ENCODE results near the gene MEP1B.

DNA sequence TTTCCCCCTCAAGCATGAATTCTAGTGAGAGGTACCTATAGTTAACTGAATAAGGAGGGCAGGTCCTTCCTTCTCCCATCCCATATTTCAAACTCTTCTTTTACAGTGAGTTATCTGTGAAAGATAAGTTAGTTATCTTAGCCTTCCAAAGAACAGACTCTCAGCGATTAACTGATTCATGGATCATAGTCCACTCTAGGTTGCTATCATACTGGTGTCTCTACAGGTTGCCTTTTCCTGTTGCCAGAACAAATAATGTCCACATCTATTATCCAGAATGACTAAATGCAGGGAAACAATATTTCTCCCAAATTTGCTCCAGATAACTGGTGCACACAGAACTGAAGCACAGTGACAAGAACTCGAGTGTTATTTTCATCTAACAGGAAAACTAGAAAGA lies 68.3 kb downstream of the MEP1B start:
- TF ChIP-seq, protein P1, sequence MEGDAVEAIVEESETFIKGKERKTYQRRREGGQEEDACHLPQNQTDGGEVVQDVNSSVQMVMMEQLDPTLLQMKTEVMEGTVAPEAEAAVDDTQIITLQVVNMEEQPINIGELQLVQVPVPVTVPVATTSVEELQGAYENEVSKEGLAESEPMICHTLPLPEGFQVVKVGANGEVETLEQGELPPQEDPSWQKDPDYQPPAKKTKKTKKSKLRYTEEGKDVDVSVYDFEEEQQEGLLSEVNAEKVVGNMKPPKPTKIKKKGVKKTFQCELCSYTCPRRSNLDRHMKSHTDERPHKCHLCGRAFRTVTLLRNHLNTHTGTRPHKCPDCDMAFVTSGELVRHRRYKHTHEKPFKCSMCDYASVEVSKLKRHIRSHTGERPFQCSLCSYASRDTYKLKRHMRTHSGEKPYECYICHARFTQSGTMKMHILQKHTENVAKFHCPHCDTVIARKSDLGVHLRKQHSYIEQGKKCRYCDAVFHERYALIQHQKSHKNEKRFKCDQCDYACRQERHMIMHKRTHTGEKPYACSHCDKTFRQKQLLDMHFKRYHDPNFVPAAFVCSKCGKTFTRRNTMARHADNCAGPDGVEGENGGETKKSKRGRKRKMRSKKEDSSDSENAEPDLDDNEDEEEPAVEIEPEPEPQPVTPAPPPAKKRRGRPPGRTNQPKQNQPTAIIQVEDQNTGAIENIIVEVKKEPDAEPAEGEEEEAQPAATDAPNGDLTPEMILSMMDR (IDR thresholded peaks at IDR 0.05): no peak
- TF ChIP-seq POLR2A (IDR thresholded peaks at IDR 0.05) (no peak), POLR2AphosphoS5 (IDR thresholded peaks at IDR 0.05) (no peak), EP300 (IDR thresholded peaks at IDR 0.05; ENCODE audit: low read depth) (no peak)
